GM10248 (cell line): Measurements from ENCODE around the gene ATOH8.

Source experiments
- CTCF ChIA-PET: fragments of 300-600 bp; sonication (Branson Sonifier 250); formaldehyde crosslinking; extraction: SDS; loops from one replicate; lab custom pipeline; 2021; ENCODE audit warnings: antibody characterized with exemption; lab: Yijun Ruan, JAX
- POLR2A ChIA-PET: fragments of 350-650 bp; sonication (Branson Sonifier 250); formaldehyde crosslinking; extraction: SDS; loops from one replicate; lab custom pipeline; 2020; ENCODE audit warnings: antibody characterized with exemption; lab: Yijun Ruan, JAX
- DNase-seq: peaks from one replicate; pipeline ENCODE4 v3.0.0; 2012; ENCODE audit errors: extremely low spot score
- TF ChIP-seq, protein P1 (sequence below): IDR thresholded peaks from 2 replicates; pipeline ENCODE4 v1.5.1; 2012; ENCODE audit warnings: mild to moderate bottlenecking, low read depth; ENCODE audit errors: extremely low read depth, missing control alignments, control extremely low read depth

The ATOH8 gene

DNA sequence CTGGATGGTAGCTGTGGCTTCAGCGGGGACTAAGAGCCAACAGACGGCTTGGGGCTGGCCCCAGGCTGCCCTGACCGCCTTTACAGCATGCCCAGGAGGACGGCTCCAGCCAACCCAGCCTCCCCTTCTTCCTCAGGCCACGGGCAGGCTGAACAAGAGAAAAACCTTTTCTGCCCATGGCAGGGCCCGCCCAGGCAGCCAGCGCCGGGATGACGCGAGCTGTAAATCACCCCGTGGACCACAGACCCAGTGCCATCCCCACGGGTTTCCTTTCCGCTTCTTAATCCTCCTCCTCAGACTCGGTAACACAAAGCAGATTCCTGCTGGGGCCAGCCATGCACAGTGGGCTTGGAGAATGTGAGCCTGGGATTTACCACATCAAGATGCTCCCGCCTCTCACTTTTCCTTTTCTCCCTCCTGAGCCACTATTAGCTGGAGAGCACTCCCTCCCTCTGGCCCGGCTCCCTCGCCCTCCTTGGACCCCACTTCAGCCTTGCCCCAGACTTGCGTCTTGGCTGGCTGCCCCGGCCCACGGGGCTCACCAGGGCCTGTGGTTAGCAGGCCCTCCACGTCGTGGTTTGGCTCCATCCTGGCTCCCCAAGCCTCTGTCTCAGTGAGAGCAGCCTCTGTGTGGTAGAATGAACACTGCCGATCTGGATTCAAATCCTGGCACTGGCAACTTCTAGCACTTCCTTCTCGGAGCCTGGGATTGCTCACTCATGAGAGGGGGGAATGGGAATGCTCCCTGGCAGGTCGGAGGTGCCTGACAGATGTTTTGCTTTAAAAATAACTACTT lies 31.4 kb downstream of the ATOH8 start:
- DNase-seq = no peak
- ChIA-PET POLR2A (no interaction called here), CTCF (interaction anchor here (1.3 to 2.8 kb wide), 3 partner anchors 10 to 24 kb away, joined by 3 to 9 read pairs (median 3); no protein-coding TSS in a partner anchor)
- TF ChIP-seq, protein P1, sequence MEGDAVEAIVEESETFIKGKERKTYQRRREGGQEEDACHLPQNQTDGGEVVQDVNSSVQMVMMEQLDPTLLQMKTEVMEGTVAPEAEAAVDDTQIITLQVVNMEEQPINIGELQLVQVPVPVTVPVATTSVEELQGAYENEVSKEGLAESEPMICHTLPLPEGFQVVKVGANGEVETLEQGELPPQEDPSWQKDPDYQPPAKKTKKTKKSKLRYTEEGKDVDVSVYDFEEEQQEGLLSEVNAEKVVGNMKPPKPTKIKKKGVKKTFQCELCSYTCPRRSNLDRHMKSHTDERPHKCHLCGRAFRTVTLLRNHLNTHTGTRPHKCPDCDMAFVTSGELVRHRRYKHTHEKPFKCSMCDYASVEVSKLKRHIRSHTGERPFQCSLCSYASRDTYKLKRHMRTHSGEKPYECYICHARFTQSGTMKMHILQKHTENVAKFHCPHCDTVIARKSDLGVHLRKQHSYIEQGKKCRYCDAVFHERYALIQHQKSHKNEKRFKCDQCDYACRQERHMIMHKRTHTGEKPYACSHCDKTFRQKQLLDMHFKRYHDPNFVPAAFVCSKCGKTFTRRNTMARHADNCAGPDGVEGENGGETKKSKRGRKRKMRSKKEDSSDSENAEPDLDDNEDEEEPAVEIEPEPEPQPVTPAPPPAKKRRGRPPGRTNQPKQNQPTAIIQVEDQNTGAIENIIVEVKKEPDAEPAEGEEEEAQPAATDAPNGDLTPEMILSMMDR = no peak

- POLR2A ChIA-PET = no interaction called here
- TF ChIP-seq, protein P1 = no peak
- CTCF ChIA-PET = interaction anchor here (1.3 to 1.5 kb wide), 2 partner anchors 11 to 20 kb away, joined by 3 read pairs; no protein-coding TSS in a partner anchor
- DNase-seq = no peak
Measured at GRCh38 chr2:85785871-85786270, 32.1 kb downstream of the ATOH8 start.

DNA sequence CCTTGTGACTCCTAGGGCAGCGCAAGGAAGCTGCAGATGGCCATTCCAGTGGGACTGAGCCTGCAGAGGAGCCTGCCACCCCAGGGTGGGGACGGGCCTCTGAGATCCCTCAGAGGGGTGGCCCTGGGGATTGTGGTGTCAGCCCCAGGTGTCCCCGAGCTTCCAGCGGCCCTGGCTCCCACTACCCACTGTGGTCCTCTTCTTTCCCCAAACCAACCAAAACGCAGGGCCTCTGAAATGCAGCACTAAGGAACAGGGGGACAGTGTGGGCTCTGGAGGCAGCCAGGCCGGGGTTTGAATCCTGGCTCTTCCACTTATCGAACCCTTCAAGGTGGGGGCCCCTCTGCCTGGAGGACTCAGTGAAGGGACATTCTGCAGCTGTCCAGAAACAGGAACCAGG lies 32.7 kb downstream of the ATOH8 start:
- no peak for DNase-seq
- ChIA-PET CTCF (interaction anchor here (0.8 to 1.5 kb wide), 2 partner anchors 20 to 108 kb away, joined by 3 read pairs; no protein-coding TSS in a partner anchor), POLR2A (no interaction called here)
- TF ChIP-seq, protein P1 = no peak

DNA sequence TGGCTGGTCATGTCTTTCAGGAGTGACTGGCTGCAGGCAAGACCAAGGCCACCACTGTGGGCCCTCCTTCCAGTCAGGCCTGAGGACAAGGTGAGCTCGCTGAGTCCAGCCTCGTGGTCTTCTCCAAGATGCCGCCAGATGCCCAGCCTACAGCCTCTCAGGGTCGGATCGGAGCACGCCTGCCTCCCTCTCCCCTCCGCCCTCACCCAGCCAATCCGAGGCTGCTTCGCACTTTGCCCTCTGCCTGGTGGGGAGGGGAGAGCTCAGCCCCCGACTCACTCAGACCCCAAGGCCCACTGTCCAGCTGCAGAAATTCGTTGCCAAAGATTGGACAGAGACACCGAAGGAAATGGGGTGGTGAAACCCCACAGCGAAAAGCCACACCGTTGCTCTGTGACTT lies 33.1 kb downstream of the ATOH8 start:
- DNase-seq = no peak
- POLR2A ChIA-PET = no interaction called here
- CTCF ChIA-PET = interaction anchor here (0.8 kb wide), 1 partner anchor 108 kb away, joined by 3 read pairs; no protein-coding TSS in a partner anchor
- TF ChIP-seq, protein P1 = no peak

DNA sequence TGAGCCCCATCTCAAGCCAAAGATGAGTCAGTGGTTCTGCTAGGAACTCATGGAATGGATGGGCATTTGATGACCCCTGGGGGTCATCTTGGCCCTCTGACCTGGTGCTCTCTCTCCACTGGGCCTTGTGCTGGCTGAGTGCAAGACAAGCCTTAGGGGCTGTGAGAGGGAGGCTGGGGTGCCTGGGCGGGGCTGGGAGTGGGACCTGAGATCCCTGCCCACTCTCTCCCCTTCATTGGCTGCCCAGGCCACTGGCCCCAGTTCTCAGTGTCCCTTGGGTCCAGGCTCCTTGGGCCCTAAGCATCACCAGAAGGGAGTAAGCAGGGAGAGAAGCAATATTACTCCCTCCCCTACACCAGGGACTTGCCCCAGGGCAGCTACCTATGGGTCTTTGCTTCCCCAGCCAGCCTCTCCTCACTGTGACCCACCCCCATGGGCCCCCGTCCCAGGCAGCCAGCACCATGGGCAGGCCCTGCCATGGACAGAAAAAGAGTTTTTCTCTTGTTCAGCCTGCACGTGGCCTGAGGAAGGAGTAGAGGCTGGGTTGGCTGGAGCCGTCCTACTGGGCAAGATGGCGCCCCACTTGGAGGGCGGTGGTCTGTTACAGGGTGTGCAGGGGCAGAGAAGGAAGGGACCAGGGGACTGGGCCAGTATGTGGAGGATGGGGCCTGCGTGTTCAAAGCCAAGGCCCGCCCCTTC lies 33.6 kb downstream of the ATOH8 start:
- no peak for DNase-seq
- POLR2A ChIA-PET = no interaction called here
- CTCF ChIA-PET = interaction anchor here (0.8 kb wide), 1 partner anchor 109 kb away, joined by 3 read pairs; no protein-coding TSS in a partner anchor
- TF ChIP-seq, protein P1 = no peak

DNA sequence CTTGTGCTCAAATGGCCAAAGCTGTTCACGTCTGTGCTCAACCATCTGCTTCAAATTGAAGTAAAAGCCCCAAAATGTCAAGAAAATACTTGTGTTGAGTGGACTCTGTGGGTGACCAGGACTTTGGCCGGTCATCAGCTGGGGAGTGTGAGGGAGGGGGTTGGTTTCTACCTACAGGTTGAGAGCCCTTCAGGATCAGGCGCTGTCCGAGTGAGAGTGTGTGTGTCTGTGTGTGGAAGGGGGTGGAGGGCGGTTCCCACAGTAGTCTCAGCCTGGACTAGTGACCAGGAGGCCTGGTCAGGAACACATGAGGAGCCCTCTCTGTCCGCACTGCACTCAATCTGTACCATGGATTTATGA lies 34.2 kb downstream of the ATOH8 start:
- POLR2A ChIA-PET = no interaction called here
- CTCF ChIA-PET = no interaction called here
- DNase-seq = no peak
- TF ChIP-seq, protein P1 = no peak
